Caco-2 (cell line): ENCODE data around the gene ABHD12. TPM values are rescaled to one million over a fixed set of nuclear protein-coding genes. Genes with fewer than 3 reads are reported as not detected.

Experiments used
- BruUV-seq: library from RNA; stranded (reverse); fragments of 400-500 nt; replicated peaks from 2 replicates; lab custom pipeline; 2021; lab: Mats Ljungman, UMichigan
- CTCF ChIA-PET: fragments of 300-600 bp; sonication (Branson Sonifier 250); formaldehyde crosslinking; loops from one replicate; lab custom pipeline; 2022; ENCODE audit warnings: antibody characterized with exemption; lab: Charles Lee
- POLR2A ChIA-PET: fragments of 300-600 bp; sonication (Branson Sonifier 250); formaldehyde crosslinking; loops from one replicate; lab custom pipeline; 2022; ENCODE audit warnings: antibody characterized with exemption; lab: Charles Lee
- DNase-seq, 2 experiments: peaks; one replicate each; pipeline versions ENCODE4 v3.0.0 to v3.0.0-alpha.2; 2020 to 2022
- H3K27me3 ChIP-seq: replicated peaks from 2 replicates; pipeline ENCODE4 v1.6.0; 2011; ENCODE audit warnings: low read length; ENCODE audit not compliant: control insufficient read depth, insufficient read depth
- H3K36me3 ChIP-seq: 2 replicates; pipeline ENCODE4 v1.5.1; 2011; ENCODE audit warnings: low read length; ENCODE audit not compliant: control insufficient read depth, insufficient read depth
- H3K4me1 ChIP-seq: fragments of 250-450 bp; sonication (Bioruptor Pico); 2 replicates; pipeline ENCODE4 v1.5.1; 2020; ENCODE audit warnings: mild to moderate bottlenecking
- H3K4me3 ChIP-seq: 2 replicates; pipeline ENCODE4 v1.5.1; 2011; ENCODE audit warnings: low read depth, mild to moderate bottlenecking, control low read depth, low read length
- H3K9me3 ChIP-seq: fragments of 250-450 bp; sonication (Bioruptor Pico); 2 replicates; pipeline ENCODE4 v1.5.1; 2020; ENCODE audit warnings: mild to moderate bottlenecking, moderate library complexity
- H3K27ac Mint-ChIP-seq: one replicate; pipeline ENCODE4 v1.8.0; 2022; ENCODE audit warnings: mixed read lengths; ENCODE audit not compliant: unreplicated experiment
- H3K27me3 Mint-ChIP-seq: one replicate; pipeline ENCODE4 v1.8.0; 2022; ENCODE audit warnings: mixed read lengths; ENCODE audit not compliant: insufficient read depth, unreplicated experiment
- H3K36me3 Mint-ChIP-seq: one replicate; pipeline ENCODE4 v1.8.0; 2022; ENCODE audit warnings: mild to moderate bottlenecking, mixed read lengths; ENCODE audit not compliant: insufficient read depth, unreplicated experiment
- H3K4me1 Mint-ChIP-seq: one replicate; pipeline ENCODE4 v1.8.0; 2022; ENCODE audit warnings: low read depth, mixed read lengths; ENCODE audit not compliant: unreplicated experiment
- H3K4me3 Mint-ChIP-seq: one replicate; pipeline ENCODE4 v1.8.0; 2022; ENCODE audit warnings: mild to moderate bottlenecking, moderate library complexity, mixed read lengths; ENCODE audit not compliant: unreplicated experiment
- H3K9me3 Mint-ChIP-seq: one replicate; pipeline ENCODE4 v1.8.0; 2022; ENCODE audit warnings: mixed read lengths; ENCODE audit not compliant: unreplicated experiment
- CTCF ChIP-seq, 2 experiments: fragments of 200-600 bp in 1 of 2; IDR thresholded peaks; 1 replicate in 1 of 2; 2 replicates in 1 of 2; pipeline versions ENCODE4 v1.5.1 to v1.8.0; 2011 to 2022; ENCODE audit warnings: antibody characterized with exemption in 1 of 2, control low read depth in 1 of 2, inconsistent platforms in 1 of 2, low read depth in 1 of 2, low read length in 1 of 2, mild to moderate bottlenecking in 1 of 2, moderate library complexity in 1 of 2; ENCODE audit not compliant: insufficient read depth in 1 of 2, severe bottlenecking in 1 of 2, unreplicated experiment in 1 of 2
- intact Hi-C: fragments of 100-400 bp; cut with micrococcal nuclease; formaldehyde crosslinking; loops from one replicate; pipeline ENCODE4 v1.10.0; 2022; ENCODE audit not compliant: unreplicated experiment
- total RNA-seq: library from RNA; stranded (reverse); gene quantifications from 2 replicates; pipeline ENCODE4 v1.2.3, GENCODE V29; 2022

Gene ABHD12
- total RNA-seq, 1 experiment from 2014 or later = 104 TPM

- Histone ChIP-seq H3K4me1 (peaks cover 19% of the 10 kb centered on the region), H3K4me3 (no peak overlapping the region), H3K9me3 (0 out of 2 replicates have a peak, but pooled peaks cover 5% of the 10 kb centered on the region), H3K27me3 (no peaks in the 10 kb centered on the region), H3K36me3 (no peaks in the 10 kb centered on the region)
- POLR2A ChIA-PET = no interaction called here
- Mint-ChIP-seq H3K4me3 (no peak overlapping the region), H3K9me3 (no peaks in the 10 kb centered on the region), H3K27ac (no peak overlapping the region), H3K4me1 (peaks cover 17% of the 10 kb centered on the region), H3K36me3 (peaks cover 18% of the 10 kb centered on the region), H3K27me3 (no peaks in the 10 kb centered on the region)
- intact Hi-C loops = no loop called here
- no TSS peak for BruUV-seq
- no peak for DNase-seq
- TF ChIP-seq CTCF (IDR thresholded peaks at IDR 0.05; ENCODE audit: insufficient read depth in 1 of 2, low read depth in 1 of 2, low read length in 1 of 2, severe bottlenecking in 1 of 2, unreplicated experiment in 1 of 2) = no peak
- CTCF ChIA-PET = no interaction called here
Observed at GRCh38 chr20:25364879-25365699, 25.5 kb downstream of the ABHD12 start.

- no peaks in the 10 kb centered on the region for H3K36me3 ChIP-seq
- H3K9me3 Mint-ChIP-seq = no peaks in the 10 kb centered on the region
- H3K9me3 ChIP-seq = 0 out of 2 replicates have a peak, but pooled peaks cover 5% of the 10 kb centered on the region
- H3K27me3 Mint-ChIP-seq = no peaks in the 10 kb centered on the region
- no peak overlapping the region for H3K4me3 Mint-ChIP-seq
- no peaks in the 10 kb centered on the region for H3K27me3 ChIP-seq
- DNase-seq = no peak
- intact Hi-C loops = no loop called here
- CTCF ChIA-PET = no interaction called here
- no peak for TF ChIP-seq CTCF (IDR thresholded peaks at IDR 0.05; ENCODE audit: insufficient read depth in 1 of 2, low read depth in 1 of 2, low read length in 1 of 2, severe bottlenecking in 1 of 2, unreplicated experiment in 1 of 2)
- H3K4me1 Mint-ChIP-seq = peaks cover 17% of the 10 kb centered on the region
- peaks cover 19% of the 10 kb centered on the region for H3K4me1 ChIP-seq
- H3K36me3 Mint-ChIP-seq = peaks cover 18% of the 10 kb centered on the region
- no peak overlapping the region for H3K4me3 ChIP-seq
- no TSS peak for BruUV-seq
- POLR2A ChIA-PET = no interaction called here
- H3K27ac Mint-ChIP-seq = no peak overlapping the region
Observed at GRCh38 chr20:25364180-25364788, 26.4 kb downstream of the ABHD12 start.

GRCh38 chr20:25361287-25361683 lies 29.4 kb downstream of the ABHD12 start:
- no peak for TF ChIP-seq CTCF (IDR thresholded peaks at IDR 0.05; ENCODE audit: insufficient read depth in 1 of 2, low read depth in 1 of 2, low read length in 1 of 2, severe bottlenecking in 1 of 2, unreplicated experiment in 1 of 2)
- H3K36me3 Mint-ChIP-seq = peaks cover 18% of the 10 kb centered on the region
- H3K4me1 Mint-ChIP-seq = peaks cover 17% of the 10 kb centered on the region
- ChIA-PET CTCF (no interaction called here), POLR2A (no interaction called here)
- H3K4me3 Mint-ChIP-seq = no peak overlapping the region
- no peaks in the 10 kb centered on the region for H3K27me3 Mint-ChIP-seq
- Histone ChIP-seq H3K9me3 (0 out of 2 replicates have a peak, but pooled peaks cover 5% of the 10 kb centered on the region), H3K36me3 (peaks cover 1% of the 10 kb centered on the region; the same call in 1 of the 2 replicates), H3K4me3 (no peak overlapping the region), H3K27me3 (no peaks in the 10 kb centered on the region), H3K4me1 (peaks cover 19% of the 10 kb centered on the region)
- BruUV-seq = no TSS peak
- intact Hi-C loops = no loop called here
- H3K27ac Mint-ChIP-seq = peak overlapping the region; percentile 40
- no peaks in the 10 kb centered on the region for H3K9me3 Mint-ChIP-seq
- DNase-seq = no peak
